DOHH2 (cell line): ENCODE data around the gene TTC39A.

Experiments
- EZH2phosphoT487 ChIP-seq: fragments of 200-600 bp; sonication (generic); IDR thresholded peaks from 2 replicates; pipeline ENCODE4 v1.6.1; 2017; ENCODE audit warnings: borderline replicate concordance, mild to moderate bottlenecking, antibody characterized with exemption, low read length, moderate library complexity, mixed read lengths
- TF ChIP-seq, protein P1 (sequence below): fragments of 200-600 bp; sonication (generic); IDR thresholded peaks from one replicate; pipeline ENCODE4 v1.5.1; 2014; ENCODE audit warnings: antibody characterized with exemption, mild to moderate bottlenecking, low read depth, low read length; ENCODE audit not compliant: poor library complexity, severe bottlenecking

DNA sequence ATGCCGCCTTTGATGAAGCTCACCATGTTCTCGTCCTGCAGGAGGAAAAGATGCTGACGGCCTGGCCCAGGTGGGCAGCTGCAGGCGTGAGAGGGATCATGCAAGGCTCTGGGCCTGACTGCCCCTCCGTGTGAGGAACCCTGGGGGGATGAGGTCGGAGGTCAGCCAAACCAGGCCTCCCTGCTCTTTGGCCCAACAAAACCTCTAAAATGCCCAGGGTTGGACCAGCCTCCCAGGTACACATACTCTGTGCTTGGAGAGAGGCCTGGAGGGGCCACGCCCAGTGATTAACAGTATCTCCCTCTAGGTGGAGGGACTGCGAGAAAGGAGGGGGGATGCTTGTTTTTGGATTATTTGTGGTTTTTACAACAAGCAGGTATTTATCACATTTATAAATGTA is 21.1 kb downstream of the TTC39A start:
- TF ChIP-seq, protein P1, sequence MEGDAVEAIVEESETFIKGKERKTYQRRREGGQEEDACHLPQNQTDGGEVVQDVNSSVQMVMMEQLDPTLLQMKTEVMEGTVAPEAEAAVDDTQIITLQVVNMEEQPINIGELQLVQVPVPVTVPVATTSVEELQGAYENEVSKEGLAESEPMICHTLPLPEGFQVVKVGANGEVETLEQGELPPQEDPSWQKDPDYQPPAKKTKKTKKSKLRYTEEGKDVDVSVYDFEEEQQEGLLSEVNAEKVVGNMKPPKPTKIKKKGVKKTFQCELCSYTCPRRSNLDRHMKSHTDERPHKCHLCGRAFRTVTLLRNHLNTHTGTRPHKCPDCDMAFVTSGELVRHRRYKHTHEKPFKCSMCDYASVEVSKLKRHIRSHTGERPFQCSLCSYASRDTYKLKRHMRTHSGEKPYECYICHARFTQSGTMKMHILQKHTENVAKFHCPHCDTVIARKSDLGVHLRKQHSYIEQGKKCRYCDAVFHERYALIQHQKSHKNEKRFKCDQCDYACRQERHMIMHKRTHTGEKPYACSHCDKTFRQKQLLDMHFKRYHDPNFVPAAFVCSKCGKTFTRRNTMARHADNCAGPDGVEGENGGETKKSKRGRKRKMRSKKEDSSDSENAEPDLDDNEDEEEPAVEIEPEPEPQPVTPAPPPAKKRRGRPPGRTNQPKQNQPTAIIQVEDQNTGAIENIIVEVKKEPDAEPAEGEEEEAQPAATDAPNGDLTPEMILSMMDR, result no peak
- TF ChIP-seq EZH2phosphoT487, result no peak
